GM18511 (cell line): ENCODE measurements around the gene OST4.
"Not testable (repeated sequence)": the region's sequence is repeated elsewhere in the genome, so short reads cannot be mapped to it uniquely, and the experiment has no call there.

Source experiments
- ATAC-seq: cut with Tn5 transposase; IDR thresholded peaks from one replicate; pipeline ENCODE4 v1.9.1; 2021; ENCODE audit warnings: mild to moderate bottlenecking, moderate library complexity; ENCODE audit not compliant: unreplicated experiment

The OST4 gene

GRCh38 chr2:27071277-27071989 is at the start of gene OST4:
Gene OST4, minus strand, starts transcription at chr2:27071654.
- ATAC-seq = peak; percentile 87

DNA sequence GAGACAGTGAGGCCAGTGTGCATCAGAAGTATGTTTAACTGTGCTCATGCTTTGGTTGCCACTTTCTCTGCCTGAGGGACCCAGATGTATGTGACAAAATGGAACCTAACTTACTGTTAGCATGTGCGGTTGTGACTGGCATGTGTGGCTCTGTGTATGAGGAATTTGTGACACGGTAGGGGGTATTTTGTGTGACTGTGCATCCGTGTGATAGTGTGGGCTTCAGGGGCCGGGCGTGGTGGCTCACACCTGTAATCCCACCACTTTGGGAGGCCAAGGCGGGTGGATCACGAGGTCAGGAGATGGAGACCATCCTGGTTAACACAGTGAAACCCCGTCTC is 47.8 kb upstream of the OST4 start:
- ATAC-seq = not testable (repeated sequence)

GRCh38 chr2:27118525-27119329 is 47.3 kb upstream of the OST4 start, which contains the start of gene CGREF1:
Gene CGREF1, minus strand, starts transcription at chr2:27119128. Its CDS starts 14,762 bp downstream, at chr2:27104366.
- ATAC-seq = no peak

GRCh38 chr2:27117995-27118524 is 46.6 kb upstream of the OST4 start:
- no peak for ATAC-seq

DNA sequence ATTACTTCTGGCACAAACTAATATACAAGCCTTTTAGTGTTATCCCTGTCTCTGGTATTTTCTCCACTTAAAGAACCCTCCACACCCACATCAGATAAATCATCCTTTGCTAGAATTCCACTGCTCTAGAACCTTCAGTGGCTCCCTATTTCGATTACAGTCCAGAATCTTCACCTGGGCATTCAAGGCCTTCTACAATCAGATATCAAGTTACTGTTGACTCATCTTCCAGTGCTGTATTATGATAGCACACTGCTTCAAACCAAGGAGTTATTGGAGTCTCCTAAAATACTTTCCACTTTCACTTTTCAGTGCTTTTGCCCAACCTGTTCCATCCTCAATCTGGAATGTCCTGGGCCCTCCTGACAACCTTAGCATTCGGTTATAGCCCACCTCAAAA is 44.1 kb upstream of the OST4 start:
- ATAC-seq = no peak

DNA sequence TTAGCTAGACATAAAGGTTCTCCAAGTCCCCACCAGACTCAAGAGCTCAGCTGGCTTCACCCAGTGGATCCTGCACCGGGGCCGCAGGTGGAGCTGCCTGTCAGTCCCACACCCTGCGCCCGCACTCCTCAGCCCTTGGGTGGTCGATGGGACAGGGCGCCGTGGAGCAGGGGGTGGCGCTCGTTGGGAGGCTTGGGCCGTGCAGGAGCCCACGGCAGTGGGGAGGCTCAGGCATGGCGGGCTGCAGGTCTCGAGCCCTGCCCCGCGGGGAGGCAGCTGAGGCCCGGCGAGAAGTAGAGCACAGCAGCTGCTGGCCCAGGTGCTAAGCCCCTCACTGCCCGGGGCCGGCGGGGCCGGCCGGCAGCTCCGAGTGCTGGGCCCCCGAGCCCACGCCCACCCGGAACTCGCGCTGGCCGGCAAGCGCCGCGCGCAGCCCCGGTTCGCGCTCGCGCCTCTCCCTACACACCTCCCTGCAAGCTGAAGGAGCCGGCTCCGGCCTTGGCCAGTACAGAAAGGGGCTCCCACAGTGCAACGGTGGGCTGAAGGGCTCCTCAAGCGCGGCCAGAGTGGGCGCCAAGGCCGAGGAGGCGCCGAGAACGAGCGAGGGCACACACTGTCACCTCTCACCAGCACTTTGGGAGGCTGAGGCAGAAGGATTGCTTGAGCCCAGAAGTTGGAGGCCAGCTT is 40.1 kb upstream of the OST4 start:
- not testable (repeated sequence) for ATAC-seq

- ATAC-seq = not testable (repeated sequence)
Observed at GRCh38 chr2:27110603-27111352, 39.3 kb upstream of the OST4 start.

GRCh38 chr2:27109083-27109482 is 37.6 kb upstream of the OST4 start:
- no peak for ATAC-seq

DNA sequence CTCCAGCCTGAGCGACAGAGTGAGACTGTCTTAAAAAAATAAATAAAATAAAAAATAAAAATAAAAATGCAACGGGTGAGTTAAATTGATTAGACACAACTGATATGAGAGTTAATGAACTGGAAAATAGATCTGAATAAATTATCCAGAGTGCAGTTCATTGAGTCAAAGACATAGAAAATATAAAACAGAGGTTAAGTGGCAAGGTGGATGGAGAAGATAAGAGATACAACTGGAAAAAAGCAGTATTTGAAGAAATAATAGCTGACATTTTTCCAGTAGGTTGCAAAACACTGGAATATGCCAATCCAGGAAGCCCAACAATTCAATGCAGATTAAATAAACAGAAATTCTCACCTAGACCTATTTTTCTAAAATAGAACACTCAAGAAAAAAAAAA is 36.8 kb upstream of the OST4 start:
- no peak for ATAC-seq

DNA sequence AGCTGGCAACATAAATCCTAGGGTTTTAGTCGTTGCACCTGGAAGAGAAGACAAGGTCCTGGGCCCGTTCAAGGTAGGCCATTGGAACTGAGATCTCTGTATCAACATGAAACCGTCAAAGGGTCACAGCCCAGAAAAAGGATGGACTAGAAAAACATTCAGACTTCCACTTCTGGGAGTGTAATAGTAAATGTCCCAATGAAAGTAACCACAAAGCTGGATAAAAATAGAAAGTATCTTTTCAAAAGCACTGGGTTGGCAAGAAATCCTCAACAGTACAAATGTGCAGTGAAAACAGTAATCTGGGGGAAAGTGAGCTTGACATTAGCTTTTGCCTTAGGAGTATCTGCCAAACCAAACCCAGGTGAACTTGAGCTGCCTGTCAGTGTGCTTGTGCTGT is 34.5 kb upstream of the OST4 start:
- no peak for ATAC-seq

GRCh38 chr2:27102329-27102728 is 30.9 kb upstream of the OST4 start:
- ATAC-seq = no peak

DNA sequence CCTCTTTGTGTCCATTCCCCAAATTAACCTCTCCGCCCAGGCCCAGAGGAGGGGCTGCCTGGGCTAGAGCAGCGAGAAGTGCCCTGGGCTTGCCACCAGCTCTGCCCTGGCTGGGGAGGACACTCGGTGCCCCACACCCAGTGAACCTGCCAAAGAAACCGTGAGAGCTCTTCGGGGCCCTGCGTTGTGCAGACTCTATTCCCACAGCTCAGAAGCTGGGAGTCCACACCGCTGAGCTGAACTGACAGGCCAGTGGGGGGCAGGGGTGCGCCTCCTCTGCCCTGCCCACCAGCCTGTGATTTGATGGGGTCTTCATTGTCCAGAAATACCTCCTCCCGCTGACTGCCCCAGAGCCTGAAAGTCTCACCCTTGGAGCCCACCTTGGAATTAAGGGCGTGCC is 28.6 kb upstream of the OST4 start:
- ATAC-seq = no peak

GRCh38 chr2:27099334-27099955 is 28.0 kb upstream of the OST4 start:
- no peak for ATAC-seq

- no peak for ATAC-seq
Observed at GRCh38 chr2:27097341-27097740, 25.9 kb upstream of the OST4 start.

- ATAC-seq = no peak
Observed at GRCh38 chr2:27096748-27097297, 25.4 kb upstream of the OST4 start.

GRCh38 chr2:27095745-27096651 is 24.5 kb upstream of the OST4 start:
- ATAC-seq = no peak

- ATAC-seq = no peak
Observed at GRCh38 chr2:27095427-27095744, 23.9 kb upstream of the OST4 start.

DNA sequence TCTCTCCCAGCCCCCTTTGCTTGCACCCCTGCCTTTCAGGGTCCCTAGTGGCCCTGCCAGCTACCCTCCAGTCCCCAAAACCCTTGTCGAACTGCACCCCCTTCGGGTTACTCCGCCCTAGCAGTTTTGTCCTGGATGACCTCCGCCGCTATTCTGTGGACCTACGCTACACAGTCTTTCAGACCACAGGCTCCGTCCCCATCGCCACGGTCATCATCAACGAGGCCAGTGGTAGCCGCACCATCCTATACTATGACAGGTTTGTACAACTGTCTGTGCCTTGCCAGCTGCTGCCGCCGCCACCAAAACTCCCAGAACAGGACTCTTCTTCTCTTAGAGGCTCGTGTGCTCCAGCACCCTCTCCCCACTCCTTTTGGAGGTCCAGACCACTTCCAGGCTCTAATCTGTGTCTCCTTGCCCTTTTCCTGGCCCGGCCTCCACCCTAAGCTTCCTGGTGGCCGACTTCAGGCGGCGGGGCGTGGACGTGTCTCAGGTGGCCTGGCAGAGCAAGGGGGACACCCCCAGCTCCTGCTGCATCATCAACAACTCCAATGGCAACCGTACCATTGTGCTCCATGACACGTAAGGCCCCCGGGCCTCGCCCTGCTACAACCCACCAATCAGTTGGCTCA is 23.0 kb upstream of the OST4 start:
- no peak for ATAC-seq
